H9 (cell line): ENCODE results near the gene ATP5PF. TPM values are rescaled to one million over a fixed set of nuclear protein-coding genes. Genes with fewer than 3 reads are reported as not detected.

Experiments
- DNase-seq: peaks from one replicate; pipeline ENCODE4 v3.0.0-alpha.2; 2017
- H2AFZ ChIP-seq: one replicate; pipeline ENCODE4 v1.6.1; 2013; ENCODE audit warnings: mild to moderate bottlenecking, low read length, control low read depth, moderate library complexity
- H2AK5ac ChIP-seq: 2 replicates; pipeline ENCODE4 v1.6.1; 2013; ENCODE audit warnings: low read length, control low read depth, mixed read lengths; ENCODE audit not compliant: insufficient read length
- H2BK120ac ChIP-seq: one replicate; pipeline ENCODE4 v1.6.1; 2013; ENCODE audit warnings: low read depth, mild to moderate bottlenecking, low read length, control low read depth, inconsistent platforms; ENCODE audit not compliant: poor library complexity, severe bottlenecking
- H2BK12ac ChIP-seq: 2 replicates; pipeline ENCODE4 v1.6.1; 2013; ENCODE audit warnings: low read length, control low read depth, mixed read lengths, low read depth; ENCODE audit not compliant: insufficient read length
- H2BK15ac ChIP-seq: 2 replicates; pipeline ENCODE4 v1.6.1; 2013; ENCODE audit warnings: low read depth, low read length, control low read depth
- H2BK20ac ChIP-seq: one replicate; pipeline ENCODE4 v1.6.1; 2013; ENCODE audit warnings: low read depth, mild to moderate bottlenecking, low read length, control low read depth, inconsistent platforms; ENCODE audit not compliant: poor library complexity, severe bottlenecking
- H2BK5ac ChIP-seq: 2 replicates; pipeline ENCODE4 v1.6.1; 2013; ENCODE audit warnings: low read length, control low read depth, mixed read lengths; ENCODE audit not compliant: insufficient read length
- H3K14ac ChIP-seq: 2 replicates; pipeline ENCODE4 v1.6.1; 2013; ENCODE audit warnings: low read length, control low read depth; ENCODE audit not compliant: insufficient read depth
- H3K18ac ChIP-seq: 2 replicates; pipeline ENCODE4 v1.6.1; 2013; ENCODE audit warnings: low read depth, mild to moderate bottlenecking, mixed read lengths, low read length, control low read depth; ENCODE audit not compliant: insufficient read length
- H3K23ac ChIP-seq: 2 replicates; pipeline ENCODE4 v1.6.1; 2013; ENCODE audit warnings: low read length, control low read depth, mixed read lengths, low read depth; ENCODE audit not compliant: insufficient read length
- H3K23me2 ChIP-seq: 2 replicates; pipeline ENCODE4 v1.6.1; 2013; ENCODE audit warnings: low read depth, mild to moderate bottlenecking, mixed read lengths, low read length, control low read depth; ENCODE audit not compliant: insufficient read length, poor library complexity, severe bottlenecking
- H3K27ac ChIP-seq: 2 replicates; pipeline ENCODE4 v1.5.1; 2013; ENCODE audit warnings: low read length, control low read depth, mixed read lengths, low read depth; ENCODE audit not compliant: insufficient read length
- H3K27me3 ChIP-seq: 2 replicates; pipeline ENCODE4 v1.6.1; 2013; ENCODE audit warnings: low read length, control low read depth, inconsistent platforms; ENCODE audit not compliant: insufficient read depth
- H3K4ac ChIP-seq: 2 replicates; pipeline ENCODE4 v1.6.1; 2013; ENCODE audit warnings: low read depth, mild to moderate bottlenecking, control low read depth, inconsistent platforms, low read length, moderate library complexity
- H3K4me1 ChIP-seq: 2 replicates; pipeline ENCODE4 v1.6.1; 2013; ENCODE audit warnings: low read length, control low read depth, inconsistent platforms; ENCODE audit not compliant: insufficient read depth
- H3K4me2 ChIP-seq: 2 replicates; pipeline ENCODE4 v1.6.1; 2013; ENCODE audit warnings: low read length, control low read depth, mixed read lengths; ENCODE audit not compliant: insufficient read length, insufficient read depth
- H3K56ac ChIP-seq: 2 replicates; pipeline ENCODE4 v1.6.1; 2013; ENCODE audit warnings: low read depth, mild to moderate bottlenecking, mixed read lengths, low read length, control low read depth; ENCODE audit not compliant: insufficient read length
- H3K79me1 ChIP-seq: 2 replicates; pipeline ENCODE4 v1.6.1; 2013; ENCODE audit warnings: low read depth, mild to moderate bottlenecking, moderate library complexity, low read length, control low read depth, inconsistent platforms; ENCODE audit not compliant: insufficient read depth, poor library complexity, severe bottlenecking
- H3K79me2 ChIP-seq: 2 replicates; pipeline ENCODE4 v1.6.1; 2013; ENCODE audit warnings: low read length, control low read depth, inconsistent platforms; ENCODE audit not compliant: insufficient read depth
- H3K9ac ChIP-seq: 2 replicates; pipeline ENCODE4 v1.6.1; 2013; ENCODE audit warnings: low read length, control low read depth, mixed read lengths; ENCODE audit not compliant: insufficient read length; ENCODE audit errors: extremely low read depth
- H3K9me3 ChIP-seq: one replicate; pipeline ENCODE4 v1.6.1; 2013; ENCODE audit warnings: low read depth, low read length, inconsistent platforms; ENCODE audit not compliant: control insufficient read depth
- H3T11ph ChIP-seq: one replicate; pipeline ENCODE4 v1.6.1; 2013; ENCODE audit warnings: mild to moderate bottlenecking, low read length, control low read depth, inconsistent platforms
- H4K20me1 ChIP-seq: one replicate; pipeline ENCODE4 v1.6.1; 2013; ENCODE audit not compliant: control insufficient read depth, insufficient read length, insufficient read depth
- H4K5ac ChIP-seq: 2 replicates; pipeline ENCODE4 v1.6.1; 2013; ENCODE audit warnings: low read depth, mild to moderate bottlenecking, mixed read lengths, low read length, control low read depth; ENCODE audit not compliant: insufficient read length
- H4K8ac ChIP-seq: replicated peaks from 2 replicates; pipeline ENCODE4 v1.6.1; 2013; ENCODE audit warnings: low read length, control low read depth, mixed read lengths, low read depth; ENCODE audit not compliant: insufficient read length
- H4K91ac ChIP-seq: 2 replicates; pipeline ENCODE4 v1.6.1; 2013; ENCODE audit warnings: low read depth, mild to moderate bottlenecking, moderate library complexity, mixed read lengths, low read length, control low read depth; ENCODE audit not compliant: insufficient read length
- H3K27ac Mint-ChIP-seq, 3 experiments: 2 replicates in 2 of 3; 3 replicates in 1 of 3; pipeline ENCODE4 v1.8.0; 2020 to 2021; ENCODE audit warnings: mixed read lengths in 3 of 3, mild to moderate bottlenecking in 1 of 3, moderate library complexity in 1 of 3
- H3K27me3 Mint-ChIP-seq: 2 replicates; pipeline ENCODE4 v1.8.0; 2021; ENCODE audit warnings: low read depth, mild to moderate bottlenecking, moderate library complexity, mixed read lengths
- H3K36me3 Mint-ChIP-seq, 3 experiments: 2 replicates in 2 of 3; 3 replicates in 1 of 3; pipeline ENCODE4 v1.8.0; 2020 to 2021; ENCODE audit warnings: low read depth in 3 of 3, mixed read lengths in 3 of 3; ENCODE audit not compliant: insufficient read depth in 1 of 3
- H3K4me1 Mint-ChIP-seq, 2 experiments: 2 replicates each; pipeline ENCODE4 v1.8.0; 2020; ENCODE audit warnings: mixed read lengths in 2 of 2
- H3K4me3 Mint-ChIP-seq, 2 experiments: 2 replicates in 1 of 2; 3 replicates in 1 of 2; pipeline ENCODE4 v1.8.0; 2020 to 2021; ENCODE audit warnings: mild to moderate bottlenecking in 2 of 2, mixed read lengths in 2 of 2, moderate library complexity in 1 of 2
- H3K9me3 Mint-ChIP-seq, 2 experiments: 2 replicates in 1 of 2; 3 replicates in 1 of 2; pipeline ENCODE4 v1.8.0; 2020; ENCODE audit warnings: mild to moderate bottlenecking in 2 of 2, mixed read lengths in 2 of 2, moderate library complexity in 1 of 2
- CTCF ChIP-seq: fragments of 200-600 bp; sonication (generic); conservative IDR thresholded peaks from 3 replicates; pipeline ENCODE4 v1.8.0; 2021; ENCODE audit warnings: antibody characterized with exemption, mild to moderate bottlenecking
- WGBS: extraction: QIAGEN DNeasy Blood & Tissue Kit; methylation state at CpG from one replicate; pipeline ENCODE4 v1.1.7; 2013; ENCODE audit warnings: missing lambda C conversion rate, low lambda C conversion rate, mixed read lengths; ENCODE audit not compliant: insufficient read length; ENCODE audit errors: extremely low coverage; 5-methylcytosine and 5-hydroxymethylcytosine counted together
- total RNA-seq: library from RNA; stranded (reverse); gene quantifications from 2 replicates; pipeline ENCODE4 v1.2.1, GENCODE V29; 2021

Gene ATP5PF
- total RNA-seq, 1 experiment from 2014 or later: 143 TPM

- Histone ChIP-seq H3K56ac (no peak overlapping the region), H2AFZ (no peak overlapping the region), H2BK5ac (no peak overlapping the region), H3K79me1 (no peaks in the 10 kb centered on the region), H3K9ac (no peak overlapping the region), H4K91ac (no peak overlapping the region), H2AK5ac (no peak overlapping the region), H2BK12ac (no peak overlapping the region), H3K14ac (no peak overlapping the region), H3K4me1 (no peaks in the 10 kb centered on the region), H4K5ac (no peak overlapping the region), H3K23ac (no peak overlapping the region), H3K18ac (no peak overlapping the region), H3T11ph (no peak overlapping the region), H3K27me3 (no peaks in the 10 kb centered on the region), H2BK120ac (no peak overlapping the region), H3K4ac (no peak overlapping the region), H3K4me2 (no peak overlapping the region), H4K8ac (no peak overlapping the region), H2BK20ac (no peak overlapping the region), H4K20me1 (no peaks in the 10 kb centered on the region), H2BK15ac (no peak overlapping the region), H3K23me2 (no peaks in the 10 kb centered on the region), H3K9me3 (no peaks in the 10 kb centered on the region), H3K27ac (no peak overlapping the region), H3K79me2 (no peaks in the 10 kb centered on the region)
- H3K4me1 Mint-ChIP-seq: no peaks in the 10 kb centered on the region; a peak in 1 of 4 replicates
- TF ChIP-seq CTCF: no peak
- H3K4me3 Mint-ChIP-seq: no peak overlapping the region
- no peaks in the 10 kb centered on the region for H3K9me3 Mint-ChIP-seq
- no peaks in the 10 kb centered on the region for H3K36me3 Mint-ChIP-seq
- H3K27me3 Mint-ChIP-seq: no peaks in the 10 kb centered on the region
- DNase-seq: no peak
- WGBS: no CpG with 5 or more reads among the region's 1 CpG
- H3K27ac Mint-ChIP-seq: no peak overlapping the region
These were observed 45.5 kb downstream of the ATP5PF start for GRCh38 chr21:25689226-25689625.
